Activated CD8-positive, alpha-beta T cell treated with anti-CD3 and anti-CD28 coated beads for 36 hours (primary cell): Measurements from ENCODE around the gene GPR143. TPM values are rescaled to one million over a fixed set of nuclear protein-coding genes. Genes with fewer than 3 reads are reported as not detected.

ENCODE experiments used
- ATAC-seq: fragments of 200-7000 bp; cut with Tn5 transposase; one replicate; pipeline ENCODE4 v1.10.0; 2021; ENCODE audit warnings: mild to moderate bottlenecking, moderate library complexity
- CTCF ChIA-PET: fragments of 350-600 bp; sonication (Branson Sonifier 250); formaldehyde crosslinking; loops from one replicate; lab custom pipeline; 2021; ENCODE audit warnings: antibody characterized with exemption; lab: Charles Lee
- POLR2A ChIA-PET: fragments of 350-600 bp; sonication (Branson Sonifier 250); formaldehyde crosslinking; loops from one replicate; lab custom pipeline; 2021; ENCODE audit warnings: antibody characterized with exemption; lab: Charles Lee
- DNase-seq: peaks from one replicate; pipeline ENCODE4 v3.0.0-alpha.2; 2020
- H3K27ac Mint-ChIP-seq: one replicate; pipeline ENCODE4 v1.8.0; 2021; ENCODE audit warnings: mild to moderate bottlenecking, mixed read lengths
- H3K27me3 Mint-ChIP-seq: one replicate; pipeline ENCODE4 v1.8.0; 2021; ENCODE audit warnings: mixed read lengths
- H3K36me3 Mint-ChIP-seq: one replicate; pipeline ENCODE4 v1.8.0; 2021; ENCODE audit warnings: low read depth, mixed read lengths
- H3K4me1 Mint-ChIP-seq: one replicate; pipeline ENCODE4 v1.8.0; 2021; ENCODE audit warnings: low read depth, mixed read lengths
- H3K4me3 Mint-ChIP-seq: one replicate; pipeline ENCODE4 v1.8.0; 2021; ENCODE audit warnings: mild to moderate bottlenecking, moderate library complexity, mixed read lengths
- H3K9me3 Mint-ChIP-seq: one replicate; pipeline ENCODE4 v1.8.0; 2021; ENCODE audit warnings: mixed read lengths
- CTCF ChIP-seq: fragments of 200-600 bp; IDR thresholded peaks from one replicate; pipeline ENCODE4 v1.8.0; 2022; ENCODE audit warnings: antibody characterized with exemption, mild to moderate bottlenecking
- intact Hi-C: fragments of 100-400 bp; cut with micrococcal nuclease; formaldehyde crosslinking; loops from one replicate; pipeline ENCODE4 v1.10.0; 2022
- total RNA-seq, 2 experiments: library from RNA; stranded (reverse); gene quantifications; one replicate each; pipeline ENCODE4 v1.2.3, GENCODE V29; 2021

Gene GPR143
- total RNA-seq, 2 experiments from 2014 or later, result not detected

GRCh38 chrX:9788911-9789310 lies 23.3 kb upstream of the GPR143 start:
- no peaks in the 10 kb centered on the region for H3K4me1 Mint-ChIP-seq
- intact Hi-C loops, result no loop called here
- H3K9me3 Mint-ChIP-seq, result no peaks in the 10 kb centered on the region
- no peaks in the 10 kb centered on the region for H3K36me3 Mint-ChIP-seq
- no peak for TF ChIP-seq CTCF
- no peak overlapping the region for H3K27ac Mint-ChIP-seq
- no peak overlapping the region for H3K4me3 Mint-ChIP-seq
- no peak for DNase-seq
- no peak for ATAC-seq
- ChIA-PET CTCF (no interaction called here), POLR2A (no interaction called here)
- peaks cover 29% of the 10 kb centered on the region for H3K27me3 Mint-ChIP-seq

- ATAC-seq (no peak), DNase-seq (no peak)
- CTCF ChIA-PET, result no interaction called here
- Mint-ChIP-seq H3K4me3 (peak overlapping the region; percentile 29), H3K36me3 (no peaks in the 10 kb centered on the region), H3K9me3 (no peaks in the 10 kb centered on the region), H3K4me1 (no peaks in the 10 kb centered on the region), H3K27ac (no peak overlapping the region), H3K27me3 (peaks cover 29% of the 10 kb centered on the region)
- intact Hi-C loops, result no loop called here
- POLR2A ChIA-PET, result no interaction called here
- TF ChIP-seq CTCF, result no peak
Observed at GRCh38 chrX:9786798-9787635, 21.4 kb upstream of the GPR143 start.

GRCh38 chrX:9785944-9786797 lies 20.5 kb upstream of the GPR143 start, which contains the start of gene SHROOM2:
SHROOM2 (plus strand) TSS chrX:9786429; CDS start chrX:9786546, 117 bp downstream.
- Mint-ChIP-seq H3K4me3 (peak within 1 kb of the TSS; percentile 29), H3K27me3 (peaks cover 29% of the 10 kb centered on the region), H3K27ac (no peak within 1 kb of the TSS), H3K9me3 (no peaks in the 10 kb centered on the region), H3K4me1 (no peaks in the 10 kb centered on the region), H3K36me3 (no peaks in the 10 kb centered on the region)
- peak; percentile 13 for ATAC-seq
- no peak for DNase-seq
- ChIA-PET POLR2A (no interaction called here), CTCF (no interaction called here)
- intact Hi-C loops, result no loop called here
- TF ChIP-seq CTCF, result no peak

GRCh38 chrX:9785254-9785943 lies 19.8 kb upstream of the GPR143 start:
- H3K9me3 Mint-ChIP-seq, result no peaks in the 10 kb centered on the region
- intact Hi-C loops, result no loop called here

More at GRCh38 chrX:9785254-9785943, 19.8 kb upstream of the GPR143 start:
- POLR2A ChIA-PET, result no interaction called here
- no peak for TF ChIP-seq CTCF
- Mint-ChIP-seq H3K4me3 (no peak overlapping the region), H3K27me3 (peaks cover 29% of the 10 kb centered on the region), H3K27ac (no peak overlapping the region), H3K4me1 (no peaks in the 10 kb centered on the region), H3K36me3 (no peaks in the 10 kb centered on the region)
- no peak for ATAC-seq
- CTCF ChIA-PET, result no interaction called here
- no peak for DNase-seq
